Endothelial cell (in vitro differentiated cells): ENCODE results near the gene FRMD8. TPM values are rescaled to one million over a fixed set of nuclear protein-coding genes. Genes with fewer than 3 reads are reported as not detected.

Experiments
- DNase-seq: peaks from one replicate; pipeline ENCODE4 v3.0.0; 2021; ENCODE audit warnings: low spot score
- H3K27ac Mint-ChIP-seq: one replicate; pipeline ENCODE4 v1.8.0; 2021; ENCODE audit warnings: mixed read lengths, inconsistent platforms; ENCODE audit not compliant: unreplicated experiment
- H3K27me3 Mint-ChIP-seq: one replicate; pipeline ENCODE4 v1.8.0; 2021; ENCODE audit warnings: mild to moderate bottlenecking, moderate library complexity, mixed read lengths, inconsistent platforms; ENCODE audit not compliant: unreplicated experiment
- H3K36me3 Mint-ChIP-seq: one replicate; pipeline ENCODE4 v1.8.0; 2021; ENCODE audit warnings: mild to moderate bottlenecking, low read depth, mixed read lengths, inconsistent platforms; ENCODE audit not compliant: unreplicated experiment
- H3K4me1 Mint-ChIP-seq: one replicate; pipeline ENCODE4 v1.8.0; 2021; ENCODE audit warnings: mild to moderate bottlenecking, mixed read lengths, inconsistent platforms; ENCODE audit not compliant: unreplicated experiment
- H3K4me3 Mint-ChIP-seq: one replicate; pipeline ENCODE4 v1.8.0; 2021; ENCODE audit warnings: mild to moderate bottlenecking, mixed read lengths, inconsistent platforms; ENCODE audit not compliant: unreplicated experiment
- H3K9me3 Mint-ChIP-seq: one replicate; pipeline ENCODE4 v1.8.0; 2021; ENCODE audit warnings: mixed read lengths, inconsistent platforms; ENCODE audit not compliant: unreplicated experiment
- total RNA-seq: library from RNA; stranded (reverse); fragmentation: NEBNext Ultra II Directional; extraction: Animal tissue kit (Norgen Biotek cat#: 25700); gene quantifications from one replicate; pipeline ENCODE4 v1.2.1, GENCODE V29; 2021; ENCODE audit not compliant: unreplicated experiment
- TF ChIP-seq, protein P1 (sequence below): fragments of 200-600 bp; sonication (generic); IDR thresholded peaks from one replicate; pipeline ENCODE4 v1.5.0; 2021; ENCODE audit warnings: antibody characterized with exemption; ENCODE audit not compliant: unreplicated experiment

The FRMD8 gene
- total RNA-seq, 1 donor from 2014 or later, result 76.0 TPM

- DNase-seq, result no peak
- Mint-ChIP-seq H3K36me3 (peaks cover 4% of the 10 kb centered on the region), H3K9me3 (no peaks in the 10 kb centered on the region), H3K4me1 (peaks cover 65% of the 10 kb centered on the region), H3K27me3 (peaks cover 16% of the 10 kb centered on the region), H3K27ac (no peak overlapping the region), H3K4me3 (peak overlapping the region; percentile 29)
- TF ChIP-seq, protein P1, sequence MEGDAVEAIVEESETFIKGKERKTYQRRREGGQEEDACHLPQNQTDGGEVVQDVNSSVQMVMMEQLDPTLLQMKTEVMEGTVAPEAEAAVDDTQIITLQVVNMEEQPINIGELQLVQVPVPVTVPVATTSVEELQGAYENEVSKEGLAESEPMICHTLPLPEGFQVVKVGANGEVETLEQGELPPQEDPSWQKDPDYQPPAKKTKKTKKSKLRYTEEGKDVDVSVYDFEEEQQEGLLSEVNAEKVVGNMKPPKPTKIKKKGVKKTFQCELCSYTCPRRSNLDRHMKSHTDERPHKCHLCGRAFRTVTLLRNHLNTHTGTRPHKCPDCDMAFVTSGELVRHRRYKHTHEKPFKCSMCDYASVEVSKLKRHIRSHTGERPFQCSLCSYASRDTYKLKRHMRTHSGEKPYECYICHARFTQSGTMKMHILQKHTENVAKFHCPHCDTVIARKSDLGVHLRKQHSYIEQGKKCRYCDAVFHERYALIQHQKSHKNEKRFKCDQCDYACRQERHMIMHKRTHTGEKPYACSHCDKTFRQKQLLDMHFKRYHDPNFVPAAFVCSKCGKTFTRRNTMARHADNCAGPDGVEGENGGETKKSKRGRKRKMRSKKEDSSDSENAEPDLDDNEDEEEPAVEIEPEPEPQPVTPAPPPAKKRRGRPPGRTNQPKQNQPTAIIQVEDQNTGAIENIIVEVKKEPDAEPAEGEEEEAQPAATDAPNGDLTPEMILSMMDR, result no peak
Observed at GRCh38 chr11:65426839-65427690, 40.6 kb downstream of the FRMD8 start.

- H3K9me3 Mint-ChIP-seq, result no peaks in the 10 kb centered on the region
- peak overlapping the region; percentile 29 for H3K4me3 Mint-ChIP-seq
- no peak overlapping the region for H3K27ac Mint-ChIP-seq
- H3K27me3 Mint-ChIP-seq, result peaks cover 11% of the 10 kb centered on the region
- DNase-seq, result no peak
- no peaks in the 10 kb centered on the region for H3K36me3 Mint-ChIP-seq
- TF ChIP-seq, protein P1, result no peak
- H3K4me1 Mint-ChIP-seq, result peaks cover 61% of the 10 kb centered on the region
Observed at GRCh38 chr11:65427691-65428577, 41.5 kb downstream of the FRMD8 start.

- Mint-ChIP-seq H3K4me1 (peaks cover 55% of the 10 kb centered on the region), H3K27ac (no peak overlapping the region), H3K9me3 (no peaks in the 10 kb centered on the region)
Observed at GRCh38 chr11:65428578-65429067, 42.2 kb downstream of the FRMD8 start.

GRCh38 chr11:65429068-65429681 is 42.7 kb downstream of the FRMD8 start:
- H3K9me3 Mint-ChIP-seq, result no peaks in the 10 kb centered on the region
- DNase-seq, result no peak
- H3K4me1 Mint-ChIP-seq, result peaks cover 50% of the 10 kb centered on the region
- H3K27ac Mint-ChIP-seq, result no peak overlapping the region
- H3K27me3 Mint-ChIP-seq, result peaks cover 6% of the 10 kb centered on the region
- TF ChIP-seq, protein P1, result no peak
- H3K4me3 Mint-ChIP-seq, result no peak overlapping the region
- no peaks in the 10 kb centered on the region for H3K36me3 Mint-ChIP-seq

More at GRCh38 chr11:65428578-65429067, 42.2 kb downstream of the FRMD8 start:
- no peak for DNase-seq
- H3K4me3 Mint-ChIP-seq, result no peak overlapping the region
- H3K36me3 Mint-ChIP-seq, result no peaks in the 10 kb centered on the region
- TF ChIP-seq, protein P1, result no peak
- H3K27me3 Mint-ChIP-seq, result peaks cover 9% of the 10 kb centered on the region
